OCI-LY3 (cell line): Measurements from ENCODE around the gene CATSPERZ.

Experiments
- H2AFZ ChIP-seq: fragments of 200-600, 300-600 bp; shearing (Covaris generic); 2 replicates; pipeline ENCODE4 v1.6.0; 2014; ENCODE audit warnings: antibody characterized with exemption, low read depth, low read length
- H3K27ac ChIP-seq: fragments of 200-600, 300-600 bp; sonication (generic); 2 replicates; pipeline ENCODE4 v1.5.1; 2014; ENCODE audit warnings: mild to moderate bottlenecking, low read length, moderate library complexity, mixed read lengths
- H3K27me3 ChIP-seq: fragments of 200-600, 300-600 bp; sonication (generic); 2 replicates; pipeline ENCODE4 v1.6.1; 2014; ENCODE audit warnings: low read depth, low read length, mixed read lengths
- H3K36me3 ChIP-seq: fragments of 200-600, 300-600 bp; sonication (generic); replicated peaks from 2 replicates; pipeline ENCODE3; 2014; ENCODE audit warnings: low read depth, low read length, mixed read lengths
- H3K4me1 ChIP-seq: fragments of 300-600, 200-600 bp; sonication (generic); 2 replicates; pipeline ENCODE4 v1.6.1; 2014; ENCODE audit warnings: low read length, mixed read lengths
- H3K4me2 ChIP-seq: fragments of 200-600, 300-600 bp; sonication (generic); 2 replicates; pipeline ENCODE4 v1.6.1; 2014; ENCODE audit warnings: low read length, mixed read lengths
- H3K4me3 ChIP-seq: fragments of 300-600, 200-600 bp; sonication (generic); 2 replicates; pipeline ENCODE4 v1.5.1; 2014; ENCODE audit warnings: antibody characterized with exemption, mild to moderate bottlenecking, low read length, moderate library complexity
- H3K79me2 ChIP-seq: fragments of 300-600, 200-600 bp; shearing (Covaris generic); 2 replicates; pipeline ENCODE4 v1.6.1; 2014; ENCODE audit warnings: mild to moderate bottlenecking, low read length, mixed read lengths
- H3K9ac ChIP-seq: fragments of 300-600, 200-600 bp; shearing (Covaris generic); 2 replicates; pipeline ENCODE4 v1.6.0; 2014; ENCODE audit warnings: mild to moderate bottlenecking, low read length, moderate library complexity
- H3K9me3 ChIP-seq: fragments of 200-600, 300-600 bp; shearing (Covaris generic); 2 replicates; pipeline ENCODE4 v1.6.1; 2014; ENCODE audit warnings: low read length, mixed read lengths; ENCODE audit not compliant: insufficient read depth
- H4K20me1 ChIP-seq: fragments of 200-600, 300-600 bp; sonication (generic); 2 replicates; pipeline ENCODE4 v1.6.1; 2016; ENCODE audit warnings: low read length, mixed read lengths; ENCODE audit not compliant: insufficient read depth
- CTCF ChIP-seq: fragments of 200-600, 300-600 bp; sonication (generic); IDR thresholded peaks from 2 replicates; pipeline ENCODE4 v1.5.1; 2014; ENCODE audit warnings: antibody characterized with exemption, low read length, low read depth
- EZH2phosphoT487 ChIP-seq: fragments of 200-600 bp; shearing (Covaris generic); IDR thresholded peaks from 2 replicates; pipeline ENCODE4 v1.6.1; 2018; ENCODE audit warnings: antibody characterized with exemption, mixed run types, low read depth

The CATSPERZ gene

DNA sequence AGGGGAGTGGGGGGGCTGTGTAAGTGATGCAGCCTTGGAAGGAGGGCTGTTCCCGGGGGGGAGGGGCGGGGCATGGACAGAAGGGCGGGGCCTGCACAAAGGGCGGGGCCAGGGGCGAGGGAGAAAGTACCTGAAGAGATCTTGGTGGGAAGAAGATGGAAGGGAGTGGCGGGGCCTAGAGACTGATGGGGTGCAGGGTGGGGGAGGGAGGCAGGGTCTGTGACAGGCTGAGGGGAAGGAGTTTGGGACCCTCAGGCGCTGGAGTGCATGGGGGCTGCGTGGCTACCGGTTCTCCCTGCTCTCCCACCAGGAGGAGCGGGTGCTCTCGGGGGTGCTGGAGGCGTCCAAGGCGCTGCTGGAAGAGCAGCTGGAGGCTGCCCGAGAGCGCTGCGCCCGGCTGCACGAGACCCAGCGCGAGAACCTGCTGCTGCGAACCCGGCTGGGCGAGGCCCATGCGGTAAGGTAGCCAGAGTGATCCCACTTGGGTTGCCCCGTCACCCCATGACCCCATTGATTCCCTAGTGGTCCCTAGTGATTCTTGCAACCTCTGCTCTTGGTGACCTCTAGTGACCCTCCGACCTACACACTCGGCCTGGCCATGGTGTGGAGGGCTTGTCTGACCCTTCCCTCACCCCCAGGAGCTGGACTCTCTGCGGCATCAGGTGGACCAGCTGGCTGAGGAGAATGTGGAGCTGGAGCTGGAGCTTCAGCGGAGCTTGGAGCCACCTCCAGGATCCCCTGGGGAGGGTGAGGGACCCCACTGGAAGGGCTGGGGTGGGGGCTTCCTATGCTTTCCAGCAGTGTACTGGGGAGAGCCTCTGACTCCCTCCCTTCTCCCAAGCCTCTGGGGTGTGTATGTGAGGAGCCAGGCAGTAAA lies 42.9 kb downstream of the CATSPERZ start:
- Histone ChIP-seq H3K27me3 (no peaks in the 10 kb centered on the region), H3K9ac (no peak overlapping the region), H2AFZ (no peak overlapping the region), H3K27ac (no peak overlapping the region), H3K4me1 (peaks cover 35% of the 10 kb centered on the region), H3K9me3 (no peaks in the 10 kb centered on the region), H4K20me1 (peaks cover 22% of the 10 kb centered on the region), H3K4me3 (no peak overlapping the region), H3K36me3 (peaks cover 56% of the 10 kb centered on the region), H3K4me2 (no peak overlapping the region), H3K79me2 (peaks cover 17% of the 10 kb centered on the region)
- TF ChIP-seq EZH2phosphoT487 (no peak), CTCF (no peak)

GRCh38 chr11:64343767-64344559 lies 43.8 kb downstream of the CATSPERZ start:
- Histone ChIP-seq H4K20me1 (peaks cover 22% of the 10 kb centered on the region), H2AFZ (no peak overlapping the region), H3K9ac (no peak overlapping the region), H3K27ac (no peak overlapping the region), H3K4me2 (no peak overlapping the region), H3K4me1 (peaks cover 26% of the 10 kb centered on the region), H3K9me3 (no peaks in the 10 kb centered on the region), H3K36me3 (peaks cover 53% of the 10 kb centered on the region), H3K79me2 (peaks cover 15% of the 10 kb centered on the region), H3K27me3 (no peaks in the 10 kb centered on the region), H3K4me3 (no peak overlapping the region)
- TF ChIP-seq EZH2phosphoT487 = no peak
- TF ChIP-seq CTCF = peak; percentile 36

DNA sequence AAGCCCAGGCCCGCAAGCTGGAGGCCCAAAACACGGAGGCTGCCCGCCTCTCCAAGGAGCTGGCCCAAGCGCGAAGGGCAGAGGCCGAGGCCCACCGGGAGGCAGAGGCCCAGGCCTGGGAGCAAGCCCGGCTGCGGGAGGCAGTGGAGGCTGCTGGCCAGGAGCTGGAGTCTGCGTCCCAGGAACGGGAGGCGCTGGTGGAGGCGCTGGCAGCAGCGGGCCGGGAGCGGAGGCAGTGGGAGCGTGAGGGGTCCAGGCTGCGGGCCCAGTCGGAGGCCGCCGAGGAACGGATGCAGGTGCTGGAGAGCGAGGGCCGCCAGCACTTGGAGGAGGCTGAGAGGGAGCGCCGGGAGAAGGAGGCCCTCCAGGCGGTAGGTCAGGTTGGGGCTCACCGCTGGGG lies 44.6 kb downstream of the CATSPERZ start:
- Histone ChIP-seq H3K9me3 (no peaks in the 10 kb centered on the region), H3K4me3 (no peak overlapping the region), H3K27me3 (no peaks in the 10 kb centered on the region), H3K9ac (no peak overlapping the region), H3K36me3 (peaks cover 57% of the 10 kb centered on the region), H3K4me2 (no peak overlapping the region), H3K79me2 (peaks cover 7% of the 10 kb centered on the region), H3K4me1 (peaks cover 18% of the 10 kb centered on the region), H3K27ac (no peak overlapping the region), H2AFZ (no peak overlapping the region), H4K20me1 (peaks cover 22% of the 10 kb centered on the region)
- no peak for TF ChIP-seq CTCF
- TF ChIP-seq EZH2phosphoT487 = no peak
